Loucy (cell line): ENCODE results near the gene DNAH6.

Experiments used
- CTCF ChIP-seq: fragments of 200-600 bp; sonication (generic); conservative IDR thresholded peaks from 2 replicates; pipeline ENCODE4 v1.5.1; 2014; ENCODE audit warnings: mild to moderate bottlenecking, antibody characterized with exemption, low read length
- EZH2phosphoT487 ChIP-seq: fragments of 200-600 bp; IDR thresholded peaks from 2 replicates; pipeline ENCODE4 v1.6.1; 2018; ENCODE audit warnings: antibody characterized with exemption, mild to moderate bottlenecking, moderate library complexity, borderline replicate concordance

GRCh38 chr2:84847326-84848050, 331.2 kb downstream of the DNAH6 start:
- TF ChIP-seq CTCF (no peak), EZH2phosphoT487 (no peak)
